Activated CD4-positive, alpha-beta T cell treated with anti-CD3 and anti-CD28 coated beads, Interleukin-2, amount 50 U/mL, for 16 hours (primary cell): ENCODE results near the gene LYPD6B.
A peak's percentile ranks its signal among the peaks of the same experiment; 100 is the strongest.

Source experiments
- DNase-seq: peaks from one replicate; pipeline ENCODE4 v3.0.0-alpha.2; 2020

The LYPD6B gene

GRCh38 chr2:149132339-149132738, 93.8 kb downstream of the LYPD6B start:
- no peak for DNase-seq

DNA sequence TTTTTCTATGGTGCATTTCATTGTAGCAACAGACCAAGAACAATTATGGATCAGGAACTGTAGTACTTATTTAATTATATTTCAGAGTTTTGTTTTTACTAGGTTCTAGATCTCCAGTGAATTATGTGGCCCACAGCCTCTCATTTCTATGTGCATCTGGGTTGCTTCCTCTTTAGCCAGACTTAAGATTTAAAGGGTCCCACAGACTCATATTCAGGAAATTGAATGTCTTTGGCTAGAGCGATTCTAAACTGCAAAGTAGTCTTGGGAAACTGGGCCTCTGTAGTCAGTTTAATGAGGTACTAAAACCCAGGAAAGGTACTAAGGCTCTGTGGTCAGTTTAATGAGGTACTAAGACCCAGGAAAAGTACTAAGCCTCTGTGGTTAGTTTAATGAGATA, 94.4 kb downstream of the LYPD6B start:
- DNase-seq, result no peak

DNA sequence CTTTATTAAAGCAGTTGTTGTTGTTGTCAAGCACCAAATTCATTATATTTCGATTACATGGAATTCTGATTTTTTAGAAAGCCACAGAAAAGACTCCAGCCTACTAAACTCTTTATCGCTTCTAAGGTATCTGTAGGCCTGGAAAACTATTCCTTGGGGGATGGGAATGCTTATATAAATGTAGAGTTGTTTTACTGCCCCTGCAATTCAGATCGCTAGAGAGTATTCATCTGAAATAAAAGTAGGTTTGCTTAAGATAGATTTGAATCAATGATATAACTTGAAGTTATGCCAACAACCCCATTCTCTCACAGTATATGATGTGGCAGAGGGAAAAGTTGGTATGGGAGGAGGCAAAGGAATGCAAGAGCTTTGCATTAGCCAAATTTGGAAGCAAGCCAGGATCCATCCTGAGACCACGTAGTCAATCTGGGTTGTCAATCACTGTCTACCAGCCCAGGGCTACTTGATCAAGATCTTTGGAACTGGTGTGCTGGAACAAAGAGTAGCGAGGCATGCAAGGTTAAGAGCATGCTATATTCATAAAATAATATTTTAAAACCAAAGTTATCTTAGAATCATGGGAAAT, 95.9 kb downstream of the LYPD6B start:
- no peak for DNase-seq

DNA sequence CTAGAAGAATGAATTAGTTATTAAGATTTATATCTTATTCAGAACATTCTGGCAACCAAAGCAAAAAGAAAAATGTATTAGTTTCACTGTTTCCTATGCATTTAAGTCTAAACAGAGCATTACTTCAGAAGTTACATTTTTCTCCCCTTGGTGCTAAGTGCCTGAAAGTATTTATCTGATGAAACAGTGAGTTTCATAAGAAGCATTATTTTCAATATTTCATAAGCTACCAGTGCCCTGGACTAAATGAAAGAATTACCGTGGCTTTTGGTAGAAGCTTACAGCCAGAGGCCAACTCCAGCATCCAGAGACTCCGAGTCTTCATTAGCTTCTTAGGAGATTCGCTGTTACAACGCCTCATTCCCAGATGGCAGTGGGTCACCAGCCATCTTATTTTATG, 97.6 kb downstream of the LYPD6B start:
- DNase-seq, result no peak

DNA sequence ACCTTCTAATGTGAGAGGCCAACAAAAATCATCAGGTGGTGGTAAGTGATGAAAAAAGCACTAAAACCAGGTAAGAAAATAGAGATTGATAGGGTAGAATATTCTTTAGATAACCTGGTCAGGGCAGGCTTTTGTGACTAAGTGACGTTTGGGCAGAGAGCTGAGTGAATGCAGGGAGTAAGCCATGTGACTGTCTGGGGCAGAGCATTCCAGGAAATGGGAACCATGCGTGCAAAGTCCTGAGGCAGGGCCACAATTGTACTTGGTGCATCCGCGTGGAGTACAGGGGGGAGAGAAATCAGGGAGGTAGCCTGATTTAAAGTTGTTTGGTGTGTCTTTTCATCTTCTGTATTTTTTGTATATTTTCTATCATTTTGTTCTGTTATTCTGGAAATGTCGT, 102.5 kb downstream of the LYPD6B start:
- no peak for DNase-seq

GRCh38 chr2:149143734-149144133, 105.2 kb downstream of the LYPD6B start:
- DNase-seq, result no peak

GRCh38 chr2:149145314-149146295, 107.1 kb downstream of the LYPD6B start:
- DNase-seq, result no peak

- DNase-seq, result no peak
Observed at GRCh38 chr2:149146876-149147275, 108.4 kb downstream of the LYPD6B start.

DNA sequence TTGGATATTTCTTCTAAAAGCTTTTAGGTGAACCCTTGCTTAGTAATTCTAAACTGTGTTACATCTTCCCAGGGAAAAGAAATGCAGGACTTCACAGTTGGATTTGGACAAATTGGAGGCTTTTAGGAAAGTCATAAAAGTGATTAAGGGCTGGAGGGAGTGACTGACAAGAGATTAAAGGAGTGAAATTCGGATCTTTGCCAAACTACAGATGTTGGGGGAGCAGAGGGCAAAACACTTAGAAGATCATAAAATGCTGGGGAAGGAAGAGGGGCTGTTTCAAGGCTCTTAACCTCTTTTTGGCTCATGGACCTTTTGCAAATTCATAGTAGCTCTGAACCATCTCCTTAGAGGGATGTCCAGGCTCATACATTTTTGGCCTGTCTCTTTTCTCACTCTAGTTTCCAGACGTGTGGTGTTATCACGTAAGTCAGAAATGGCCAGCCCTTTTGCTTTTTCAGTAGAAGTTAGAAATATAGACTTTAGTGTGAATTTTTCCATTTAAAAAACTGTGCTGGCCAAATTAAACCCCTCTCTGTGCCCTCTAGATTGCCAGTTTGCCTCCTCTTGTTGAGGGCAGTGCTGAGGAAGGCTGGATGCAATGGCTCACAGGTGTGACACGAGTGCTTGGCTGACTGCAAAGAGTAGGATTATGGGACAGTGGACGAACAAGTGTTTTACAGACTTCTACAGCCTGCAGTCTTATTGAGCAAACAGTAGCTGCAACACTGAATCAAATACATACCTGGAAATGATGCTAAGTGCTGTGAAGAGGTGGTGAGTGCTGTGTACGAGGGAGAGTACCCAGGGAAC, 109.9 kb downstream of the LYPD6B start:
- no peak for DNase-seq

GRCh38 chr2:149149007-149149297, 110.5 kb downstream of the LYPD6B start:
- no peak for DNase-seq

DNA sequence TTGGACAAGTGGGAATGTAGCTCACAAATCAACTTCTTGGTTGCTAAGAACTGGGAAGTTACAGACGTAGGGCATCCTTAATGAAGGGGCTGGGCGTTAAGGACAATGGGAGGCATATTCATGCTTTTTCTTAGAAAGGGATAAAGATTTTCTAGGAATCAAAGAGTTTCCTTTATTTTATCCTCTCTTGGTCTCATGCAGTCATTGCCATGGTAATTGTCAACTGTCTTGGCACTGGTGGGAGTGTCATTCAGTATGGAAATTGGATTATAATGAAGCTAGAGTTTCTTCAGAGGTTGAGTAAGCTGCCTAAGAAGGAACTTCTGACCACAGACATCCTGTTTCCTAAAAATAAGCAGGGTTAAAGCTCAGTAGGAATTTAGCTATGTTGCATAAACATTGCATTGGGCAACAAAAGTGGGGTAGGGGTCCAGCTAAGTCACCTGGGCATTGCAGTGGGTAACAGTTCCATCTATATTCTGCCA, 114.0 kb downstream of the LYPD6B start:
- no peak for DNase-seq

- DNase-seq, result no peak
Observed at GRCh38 chr2:149155196-149155969, 116.9 kb downstream of the LYPD6B start.

- no peak for DNase-seq
Observed at GRCh38 chr2:149155988-149156387, 117.5 kb downstream of the LYPD6B start.

GRCh38 chr2:149156971-149157740, 118.7 kb downstream of the LYPD6B start:
- no peak for DNase-seq

DNA sequence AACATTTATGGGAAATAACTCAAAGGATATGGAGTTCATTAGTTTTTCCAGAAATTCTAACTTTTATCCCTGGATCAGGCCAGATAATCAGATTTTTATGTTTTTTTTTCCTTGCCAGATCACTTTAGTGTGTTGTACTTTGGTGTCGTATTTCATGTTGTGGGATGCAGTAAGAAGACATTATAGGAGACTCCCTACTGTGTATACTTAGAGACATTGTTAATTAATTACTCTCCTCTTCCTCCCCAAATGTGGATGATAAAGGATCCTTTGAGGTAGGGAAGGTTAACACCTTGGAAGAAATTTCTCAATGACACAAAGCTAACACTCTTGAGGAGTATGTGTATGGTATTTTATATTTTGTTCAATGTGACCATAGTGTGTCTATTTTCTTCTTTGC, 120.5 kb downstream of the LYPD6B start:
- no peak for DNase-seq

GRCh38 chr2:149160195-149160594, 121.7 kb downstream of the LYPD6B start:
- DNase-seq, result no peak

DNA sequence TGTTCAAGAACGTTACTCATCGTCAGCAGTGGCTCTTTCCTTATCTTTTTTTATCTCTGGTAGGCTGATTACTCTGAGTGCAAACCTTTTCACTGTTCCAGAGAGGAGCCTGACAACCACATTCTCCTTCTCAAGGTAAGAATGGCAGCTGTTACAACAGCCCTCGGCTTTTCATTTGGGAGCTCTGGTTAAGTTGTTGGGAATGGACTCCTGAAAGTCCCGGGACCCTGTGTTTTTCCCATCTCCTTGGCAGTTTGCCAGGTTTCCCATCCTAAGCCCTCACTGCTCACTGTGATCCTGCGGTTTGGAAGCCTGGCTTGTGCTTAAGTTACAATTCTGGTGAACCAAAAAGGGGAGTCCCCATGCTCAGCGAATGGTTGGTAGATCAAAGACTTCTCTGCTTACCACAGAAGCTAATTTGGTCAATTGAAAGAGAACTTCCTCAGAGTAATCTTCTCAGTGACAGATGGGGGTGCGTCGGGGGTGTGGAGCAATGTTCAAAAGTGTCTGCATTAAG, 122.3 kb downstream of the LYPD6B start:
- peak; percentile 11 for DNase-seq

DNA sequence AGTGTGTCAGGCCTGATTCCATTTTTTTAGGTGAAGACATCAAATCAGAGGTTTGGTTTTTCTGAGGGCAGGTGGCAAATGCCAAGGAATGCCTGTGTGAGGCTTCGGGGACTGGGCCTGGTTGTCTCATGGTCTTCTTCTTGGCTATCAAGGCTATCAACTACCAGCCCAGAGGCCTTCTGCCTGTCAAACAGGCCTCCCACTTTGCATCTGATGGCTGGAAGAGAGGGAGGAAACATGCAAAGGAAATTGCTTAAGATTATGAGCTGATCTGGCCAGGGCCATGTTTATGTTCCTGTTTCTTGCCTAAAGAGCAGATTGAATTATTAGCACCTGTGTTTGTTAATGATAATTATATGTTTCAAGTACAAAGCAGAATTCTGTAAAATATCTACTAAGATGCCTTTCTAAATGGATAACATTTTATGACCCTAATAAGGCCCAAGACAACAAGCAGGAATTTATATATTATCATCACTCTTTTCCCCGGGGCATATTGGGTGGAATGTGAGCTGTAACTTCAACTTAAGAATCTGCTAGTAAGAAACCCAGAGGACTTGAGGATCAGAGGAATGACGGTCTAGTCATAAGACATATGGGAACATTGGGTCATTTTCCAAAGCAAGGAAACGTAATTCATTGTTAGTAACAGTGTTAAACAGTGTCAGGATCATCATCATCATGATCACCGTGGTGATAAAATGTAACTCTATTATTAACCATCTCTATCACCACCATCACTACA, 123.2 kb downstream of the LYPD6B start:
- DNase-seq, result no peak

DNA sequence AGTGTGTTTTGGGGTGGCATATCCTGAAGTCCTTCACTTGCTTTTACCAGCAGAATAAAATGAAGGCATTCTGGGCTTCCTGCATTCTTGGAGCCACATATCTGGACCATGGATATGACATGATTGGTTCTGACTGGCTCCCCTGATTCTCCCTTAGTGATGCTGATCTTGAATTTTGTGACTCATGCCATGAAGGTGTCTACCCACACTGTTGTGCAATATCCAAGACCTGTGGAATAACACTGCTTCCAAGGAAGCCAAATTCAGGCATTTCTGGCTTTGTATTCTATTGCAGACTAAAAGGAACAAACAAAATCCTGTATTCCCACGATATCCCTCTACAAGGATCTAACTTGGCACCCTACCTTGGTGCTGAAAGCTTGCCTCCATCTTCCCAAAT, 125.8 kb downstream of the LYPD6B start:
- no peak for DNase-seq

DNA sequence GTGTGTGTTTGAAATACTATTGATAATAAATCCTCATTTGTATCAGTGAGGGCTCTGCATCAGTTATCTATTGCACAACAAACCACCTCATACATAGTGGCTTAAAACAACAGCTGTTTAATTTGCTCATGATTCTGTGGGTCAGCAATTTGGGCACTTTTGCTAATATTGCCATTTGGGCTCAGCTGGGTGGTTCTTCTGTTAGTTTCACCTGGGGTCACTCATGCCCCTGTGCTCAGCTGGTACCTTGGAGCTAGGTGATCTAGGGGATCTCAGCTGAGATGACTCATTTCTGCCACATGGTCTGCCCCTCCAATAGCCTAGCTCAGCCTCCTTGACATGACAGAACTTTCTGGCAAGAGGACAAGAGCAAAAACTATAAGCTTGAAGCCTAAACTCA, 126.3 kb downstream of the LYPD6B start:
- DNase-seq, result no peak
